Measurements from ENCODE around the gene SUPT3H. TPM values are rescaled to one million over a fixed set of nuclear protein-coding genes. Genes with fewer than 3 reads are reported as not detected.

The SUPT3H gene
- total RNA-seq, 4 donors from 2014 or later = 0.80 to 12.7 (median 3.0) TPM

DNA sequence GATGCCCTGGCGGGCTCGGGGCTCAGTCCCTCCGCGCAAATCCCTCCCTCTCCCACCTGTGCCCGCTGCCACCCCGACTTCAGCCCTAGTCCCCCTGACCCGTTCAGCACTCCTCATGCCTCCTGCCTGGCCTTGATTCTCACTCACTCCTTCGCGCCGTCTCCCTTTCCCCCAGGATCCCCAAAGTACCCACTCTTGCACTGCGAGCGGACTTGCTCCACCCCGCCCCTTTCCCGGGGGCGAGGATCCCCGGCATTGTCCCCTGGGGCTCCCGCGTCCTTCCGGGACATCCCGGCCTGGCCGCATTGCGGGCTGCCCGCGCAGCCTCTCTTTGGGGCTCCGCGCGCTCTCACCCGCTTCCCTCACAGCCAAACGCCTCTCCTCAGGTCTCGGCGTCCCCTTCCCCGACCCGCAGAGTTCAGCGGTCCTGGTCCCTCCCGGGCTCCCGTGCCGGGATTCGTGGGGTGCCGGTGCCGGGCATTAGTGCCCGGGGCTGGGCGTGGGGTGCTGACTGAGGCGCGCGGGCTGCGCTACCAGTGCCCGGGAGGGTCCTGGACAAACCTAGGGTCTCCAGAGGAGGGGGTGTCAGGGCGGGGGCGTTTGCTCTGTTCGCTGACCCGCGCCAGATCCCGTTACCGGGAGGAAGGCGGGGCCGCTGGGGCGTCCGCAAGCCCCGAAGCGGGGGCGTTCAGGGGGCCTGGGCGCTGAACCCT is 45.5 kb upstream of the SUPT3H start:
- WGBS, 2 donors (ENCODE audit: low coverage in 1 of 2) = 0 to 2% methylated on average over 9 to 52 of the region's 62 CpGs
- Histone ChIP-seq H3K4me1 (peaks cover 0 to 44% (median 32%) of the 10 kb centered on the region in 4 donors), H3K27ac (peak overlapping the region; percentile 77 to 85 (median 82)), H3K36me3 (no peaks in the 10 kb centered on the region), H3K4me3 (peak overlapping the region; percentile 29 to 64 (median 43)), H3K27me3 (peaks cover 71% of the 10 kb centered on the region), H3K9me3 (no peaks in the 10 kb centered on the region)
- in situ Hi-C loops (cut with MboI; ENCODE audit: low pct_ligation_motif_present in 1 of 4, low pct_unique_long_range_greater_than_20kb in 1 of 4, low sequenced_read_pairs in 3 of 4) = loop anchor here in 2 of 4 donors (25.0 kb wide), 1 partner anchor 761 kb away; no protein-coding TSS in a partner anchor
- no peak for TF ChIP-seq EP300 (IDR thresholded peaks at IDR 0.05; ENCODE audit: low read depth)
- no peak for TF ChIP-seq POLR2AphosphoS5 (IDR thresholded peaks at IDR 0.05)
- TF ChIP-seq POLR2A (IDR thresholded peaks at IDR 0.05) = no peak
- TF ChIP-seq, protein P1, sequence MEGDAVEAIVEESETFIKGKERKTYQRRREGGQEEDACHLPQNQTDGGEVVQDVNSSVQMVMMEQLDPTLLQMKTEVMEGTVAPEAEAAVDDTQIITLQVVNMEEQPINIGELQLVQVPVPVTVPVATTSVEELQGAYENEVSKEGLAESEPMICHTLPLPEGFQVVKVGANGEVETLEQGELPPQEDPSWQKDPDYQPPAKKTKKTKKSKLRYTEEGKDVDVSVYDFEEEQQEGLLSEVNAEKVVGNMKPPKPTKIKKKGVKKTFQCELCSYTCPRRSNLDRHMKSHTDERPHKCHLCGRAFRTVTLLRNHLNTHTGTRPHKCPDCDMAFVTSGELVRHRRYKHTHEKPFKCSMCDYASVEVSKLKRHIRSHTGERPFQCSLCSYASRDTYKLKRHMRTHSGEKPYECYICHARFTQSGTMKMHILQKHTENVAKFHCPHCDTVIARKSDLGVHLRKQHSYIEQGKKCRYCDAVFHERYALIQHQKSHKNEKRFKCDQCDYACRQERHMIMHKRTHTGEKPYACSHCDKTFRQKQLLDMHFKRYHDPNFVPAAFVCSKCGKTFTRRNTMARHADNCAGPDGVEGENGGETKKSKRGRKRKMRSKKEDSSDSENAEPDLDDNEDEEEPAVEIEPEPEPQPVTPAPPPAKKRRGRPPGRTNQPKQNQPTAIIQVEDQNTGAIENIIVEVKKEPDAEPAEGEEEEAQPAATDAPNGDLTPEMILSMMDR (IDR thresholded peaks at IDR 0.05) = no peak
- intact Hi-C loops (cut with DNase I; ENCODE audit: low total_unique reads) = loop anchor here (5.0 kb wide), 2 partner anchors 46 to 289 kb away; partner anchors contain the start of gene SUPT3H
- peak; percentile 33 for DNase-seq

DNA sequence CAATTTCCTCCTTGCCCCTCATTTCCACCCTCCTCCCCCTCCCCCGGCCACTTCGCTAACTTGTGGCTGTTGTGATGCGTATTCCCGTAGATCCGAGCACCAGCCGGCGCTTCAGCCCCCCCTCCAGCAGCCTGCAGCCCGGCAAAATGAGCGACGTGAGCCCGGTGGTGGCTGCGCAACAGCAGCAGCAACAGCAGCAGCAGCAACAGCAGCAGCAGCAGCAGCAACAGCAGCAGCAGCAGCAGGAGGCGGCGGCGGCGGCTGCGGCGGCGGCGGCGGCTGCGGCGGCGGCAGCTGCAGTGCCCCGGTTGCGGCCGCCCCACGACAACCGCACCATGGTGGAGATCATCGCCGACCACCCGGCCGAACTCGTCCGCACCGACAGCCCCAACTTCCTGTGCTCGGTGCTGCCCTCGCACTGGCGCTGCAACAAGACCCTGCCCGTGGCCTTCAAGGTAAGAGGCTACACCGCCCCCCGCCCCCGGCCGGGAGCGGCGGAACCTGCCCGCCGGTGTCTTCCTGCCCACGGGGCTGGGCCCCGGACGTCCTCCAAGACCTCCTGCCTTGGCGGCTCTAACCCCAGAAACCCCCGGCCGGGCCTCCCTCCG is 44.9 kb upstream of the SUPT3H start:
- H3K27me3 ChIP-seq = peaks cover 77% of the 10 kb centered on the region
- no peak for TF ChIP-seq EP300 (IDR thresholded peaks at IDR 0.05; ENCODE audit: low read depth)
- peak in 1 of 3 donors; percentile 16 for TF ChIP-seq POLR2AphosphoS5 (IDR thresholded peaks at IDR 0.05)
- no peak for TF ChIP-seq POLR2A (IDR thresholded peaks at IDR 0.05)
- TF ChIP-seq, protein P1 (IDR thresholded peaks at IDR 0.05) = no peak
- no peaks in the 10 kb centered on the region for H3K9me3 ChIP-seq
- in situ Hi-C loops (cut with MboI; ENCODE audit: low pct_ligation_motif_present in 1 of 4, low pct_unique_long_range_greater_than_20kb in 1 of 4, low sequenced_read_pairs in 3 of 4) (loop anchor here in 2 of 4 donors (25.0 kb wide), 1 partner anchor 760 kb away; no protein-coding TSS in a partner anchor), intact Hi-C loops (cut with DNase I; ENCODE audit: low total_unique reads) (loop anchor here (5.0 kb wide), 2 partner anchors 45 to 290 kb away; partner anchors contain the start of gene SUPT3H)
- H3K4me3 ChIP-seq = peak overlapping the region; percentile 29 to 64 (median 43)
- H3K27ac ChIP-seq = peak overlapping the region; percentile 77 to 85 (median 82)
- no peaks in the 10 kb centered on the region for H3K36me3 ChIP-seq
- H3K4me1 ChIP-seq = peaks cover 0 to 44% (median 32%) of the 10 kb centered on the region in 4 donors
- DNase-seq = peak; percentile 47
- WGBS, 2 donors (ENCODE audit: low coverage in 1 of 2) = 0% methylated on average over 11 to 26 of the region's 55 CpGs

DNA sequence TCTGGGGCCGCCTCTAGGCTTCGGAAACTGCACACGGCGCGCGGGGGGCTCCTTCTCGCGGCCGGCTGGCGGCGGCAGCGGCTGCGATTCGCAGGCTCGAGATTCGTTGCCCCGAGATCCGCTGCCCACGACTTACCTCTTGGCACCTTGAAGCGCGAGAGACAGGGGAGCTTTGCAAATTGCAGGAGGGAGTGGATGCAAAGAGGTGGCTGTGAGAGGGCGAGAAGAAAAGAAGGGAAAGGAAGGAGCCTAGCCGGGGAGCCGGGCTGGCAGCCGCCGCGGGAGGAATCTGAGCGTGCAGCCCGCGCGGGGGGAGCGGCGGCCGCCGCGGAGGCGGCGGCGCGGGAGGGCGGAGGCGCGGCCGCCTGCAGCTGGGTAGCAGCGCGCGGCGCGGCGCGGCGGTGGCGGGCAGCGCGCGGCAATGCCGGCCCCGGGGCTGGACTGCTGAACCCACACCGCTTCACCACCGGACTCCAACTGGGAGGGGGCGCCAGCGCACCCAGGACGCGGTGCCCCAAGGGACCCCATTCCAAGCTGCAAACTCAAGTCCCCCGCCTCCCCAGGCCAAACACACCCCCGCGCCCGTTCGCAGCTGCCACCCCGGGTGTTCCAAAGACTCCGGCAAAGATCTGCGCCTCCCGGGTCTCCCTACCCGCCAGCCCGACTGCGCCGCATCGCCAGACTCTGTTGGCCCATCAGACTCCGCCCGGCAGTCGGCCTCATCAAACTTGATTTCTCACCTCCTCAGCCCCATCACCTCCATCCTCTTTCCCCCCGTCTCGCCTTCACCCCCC is 44.2 kb upstream of the SUPT3H start:
- peaks cover 0 to 44% (median 32%) of the 10 kb centered on the region in 4 donors for H3K4me1 ChIP-seq
- no peaks in the 10 kb centered on the region for H3K36me3 ChIP-seq
- no peak for TF ChIP-seq POLR2AphosphoS5 (IDR thresholded peaks at IDR 0.05)
- TF ChIP-seq, protein P1 (IDR thresholded peaks at IDR 0.05) = peak in 1 of 5 experiments; percentile 14
- peak; percentile 24 for TF ChIP-seq POLR2A (IDR thresholded peaks at IDR 0.05)
- no peak for TF ChIP-seq EP300 (IDR thresholded peaks at IDR 0.05; ENCODE audit: low read depth)
- in situ Hi-C loops (cut with MboI; ENCODE audit: low pct_ligation_motif_present in 1 of 4, low pct_unique_long_range_greater_than_20kb in 1 of 4, low sequenced_read_pairs in 3 of 4) = loop anchor here in 2 of 4 donors (25.0 kb wide), 1 partner anchor 760 kb away; no protein-coding TSS in a partner anchor
- DNase-seq = peak; percentile 66
- peaks cover 84% of the 10 kb centered on the region for H3K27me3 ChIP-seq
- peak overlapping the region; percentile 77 to 85 (median 82) for H3K27ac ChIP-seq
- intact Hi-C loops (cut with DNase I; ENCODE audit: low total_unique reads) = loop anchor here (5.0 kb wide), 2 partner anchors 45 to 290 kb away; partner anchors contain the start of gene SUPT3H
- 0% methylated on average over 3 to 67 of the region's 83 CpGs for WGBS, 2 donors (ENCODE audit: low coverage in 1 of 2)
- H3K9me3 ChIP-seq = no peaks in the 10 kb centered on the region
- peak overlapping the region; percentile 29 to 64 (median 43) for H3K4me3 ChIP-seq

Measured in transverse colon (tissue), 4 donors.